Measurements from ENCODE around the gene DCTN2. TPM values are rescaled to one million over a fixed set of nuclear protein-coding genes. Genes with fewer than 3 reads are reported as not detected.
"Not testable (repeated sequence)": the region's sequence is repeated elsewhere in the genome, so short reads cannot be mapped to it uniquely, and the experiment has no call there.

Gene DCTN2
- total RNA-seq = 10 to 100 TPM; 80.5 to 96.7 TPM
- long read RNA-seq, transcript DCTN2-209 (14 exons, 2,061 nt) = major isoform, 184 of 254 reads
- long read RNA-seq, partial matches to known transcripts = 8 of 254 reads
- long read RNA-seq, other reads (novel, unspliced or antisense) = 60 of 254 reads

DNA sequence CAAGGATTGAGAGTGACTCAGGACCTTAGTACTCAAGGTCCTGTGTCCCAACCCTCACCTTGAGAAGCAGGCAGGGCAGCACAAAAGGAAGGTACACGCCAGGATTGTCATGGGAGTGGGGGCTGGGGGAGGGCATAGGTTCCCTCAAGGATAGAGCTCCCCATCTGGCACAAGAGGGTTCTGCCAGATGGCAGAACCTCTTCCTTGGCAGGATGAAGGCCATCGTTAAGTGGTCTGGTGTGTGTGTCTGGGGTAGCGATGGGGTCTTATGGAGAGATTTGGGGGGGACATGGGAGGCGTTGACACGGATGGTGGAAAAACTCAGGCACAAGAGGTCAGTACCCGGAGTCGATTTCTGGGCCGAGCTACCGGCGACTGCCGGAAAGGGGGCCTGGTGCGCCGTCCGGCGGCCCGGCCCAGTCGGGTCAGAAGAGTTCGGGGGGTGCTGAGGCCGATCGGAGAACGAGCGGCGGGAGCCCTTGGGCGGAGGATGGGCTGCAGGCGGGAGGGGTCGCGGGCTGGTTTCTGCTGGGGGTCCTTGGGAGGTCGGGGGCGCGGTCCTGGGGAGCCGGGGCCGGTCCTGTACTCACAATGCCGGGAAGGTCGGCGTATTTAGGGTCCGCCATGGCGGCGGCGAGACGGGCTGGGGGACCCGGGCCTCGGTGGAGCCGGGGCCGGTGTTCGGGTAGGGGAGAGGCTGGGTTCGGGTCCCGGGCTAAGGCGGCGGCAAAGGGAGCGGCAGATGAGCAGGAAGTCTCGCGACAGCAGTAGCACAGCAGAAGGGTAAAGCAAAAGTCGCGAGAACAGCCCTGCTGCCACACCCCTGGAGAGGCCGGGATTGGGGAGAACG lies at the start of gene DCTN2:
Gene DCTN2, minus strand, starts transcription at position 755 of the 850 bp plus-strand sequence. Its CDS starts 129 bp downstream, at position 626.
- ATAC-seq = peak; percentile 98 to 100
- intact Hi-C loops (cut with DNase I) = no loop called here

DNA sequence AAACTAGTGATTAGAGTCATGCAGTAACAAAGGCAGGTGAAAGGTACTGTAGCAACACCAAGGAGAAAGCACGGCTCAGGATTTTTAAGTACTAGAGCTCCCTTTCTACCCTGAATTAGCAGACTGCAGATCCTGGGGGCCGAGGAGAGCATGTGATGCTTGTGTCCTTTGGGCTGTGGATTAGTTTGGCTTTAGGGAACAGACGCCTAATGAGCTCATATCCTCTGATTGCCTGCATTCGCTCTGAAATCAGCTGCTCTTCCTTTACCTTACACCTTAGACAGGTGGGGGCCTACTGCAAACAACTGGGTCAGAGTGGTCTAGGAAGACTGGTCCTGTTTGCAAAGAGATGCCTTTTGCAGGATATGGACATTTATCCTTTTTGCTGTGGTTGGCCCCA lies 46.2 kb upstream of the DCTN2 start:
- intact Hi-C loops (cut with DNase I) = no loop called here
- DNase-seq = no peak
- ATAC-seq = no peak

More for the DNA sequence above, at the start of gene DCTN2:
- DNase-seq = peak; percentile 96

DNA sequence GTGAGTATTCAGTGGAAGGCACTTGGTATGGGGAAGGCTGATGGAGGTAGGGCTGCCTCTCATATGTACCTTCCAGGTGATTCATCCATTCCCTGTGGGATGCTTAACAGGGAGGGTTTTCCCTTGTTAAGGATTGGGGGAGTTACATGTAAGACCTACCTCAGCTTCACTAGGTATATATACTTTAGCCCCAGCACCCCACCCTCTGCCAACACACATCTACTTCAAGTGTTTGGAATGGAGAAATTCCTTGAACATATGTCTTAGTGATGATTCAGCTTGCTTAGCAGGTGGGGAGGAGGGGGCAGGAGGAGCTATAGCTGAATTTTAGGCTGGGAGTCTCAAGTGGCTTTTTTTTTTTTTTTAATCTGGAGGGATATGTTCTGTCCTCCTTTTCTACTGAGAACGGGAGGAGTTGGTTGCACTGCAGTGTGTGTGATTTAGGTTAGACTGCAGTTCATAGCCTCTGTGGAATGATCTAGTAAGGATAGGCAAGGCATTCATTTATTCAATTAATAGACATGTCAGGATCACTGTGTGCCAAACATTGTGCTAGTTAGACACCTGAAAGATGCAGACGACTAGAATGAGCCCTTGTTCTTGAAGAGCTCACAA lies 45.7 kb upstream of the DCTN2 start:
- ATAC-seq (no peak), DNase-seq (no peak)
- intact Hi-C loops (cut with DNase I) = no loop called here

DNA sequence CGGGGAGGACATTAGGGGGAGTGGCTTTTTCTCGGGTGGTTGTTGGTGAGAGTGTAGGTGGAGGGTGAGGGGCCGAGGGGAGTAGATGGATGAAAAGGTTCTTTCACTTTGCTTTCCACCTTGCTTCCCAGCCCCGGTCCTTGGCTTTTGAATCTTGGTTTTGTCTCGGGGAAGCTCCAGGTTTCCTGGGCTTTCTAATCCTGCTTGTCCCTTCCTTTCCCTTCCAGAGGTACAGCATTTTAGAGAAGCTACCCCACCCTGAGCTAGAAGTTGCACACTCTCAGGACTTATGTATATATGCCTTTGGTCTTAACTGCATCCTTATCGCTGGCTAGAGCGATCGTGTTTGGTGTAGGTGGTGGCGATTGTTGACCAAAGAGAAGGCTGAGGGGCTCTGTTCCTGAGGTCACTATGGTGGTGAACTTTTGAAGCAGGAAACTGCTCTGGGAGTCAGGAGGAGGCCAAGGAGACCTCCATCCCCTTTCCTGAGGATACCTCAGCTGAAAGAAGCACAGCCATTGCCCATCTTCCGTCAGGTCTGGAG lies 44.9 kb upstream of the DCTN2 start:
- no peak for ATAC-seq
- intact Hi-C loops (cut with DNase I) = no loop called here
- DNase-seq = no peak

DNA sequence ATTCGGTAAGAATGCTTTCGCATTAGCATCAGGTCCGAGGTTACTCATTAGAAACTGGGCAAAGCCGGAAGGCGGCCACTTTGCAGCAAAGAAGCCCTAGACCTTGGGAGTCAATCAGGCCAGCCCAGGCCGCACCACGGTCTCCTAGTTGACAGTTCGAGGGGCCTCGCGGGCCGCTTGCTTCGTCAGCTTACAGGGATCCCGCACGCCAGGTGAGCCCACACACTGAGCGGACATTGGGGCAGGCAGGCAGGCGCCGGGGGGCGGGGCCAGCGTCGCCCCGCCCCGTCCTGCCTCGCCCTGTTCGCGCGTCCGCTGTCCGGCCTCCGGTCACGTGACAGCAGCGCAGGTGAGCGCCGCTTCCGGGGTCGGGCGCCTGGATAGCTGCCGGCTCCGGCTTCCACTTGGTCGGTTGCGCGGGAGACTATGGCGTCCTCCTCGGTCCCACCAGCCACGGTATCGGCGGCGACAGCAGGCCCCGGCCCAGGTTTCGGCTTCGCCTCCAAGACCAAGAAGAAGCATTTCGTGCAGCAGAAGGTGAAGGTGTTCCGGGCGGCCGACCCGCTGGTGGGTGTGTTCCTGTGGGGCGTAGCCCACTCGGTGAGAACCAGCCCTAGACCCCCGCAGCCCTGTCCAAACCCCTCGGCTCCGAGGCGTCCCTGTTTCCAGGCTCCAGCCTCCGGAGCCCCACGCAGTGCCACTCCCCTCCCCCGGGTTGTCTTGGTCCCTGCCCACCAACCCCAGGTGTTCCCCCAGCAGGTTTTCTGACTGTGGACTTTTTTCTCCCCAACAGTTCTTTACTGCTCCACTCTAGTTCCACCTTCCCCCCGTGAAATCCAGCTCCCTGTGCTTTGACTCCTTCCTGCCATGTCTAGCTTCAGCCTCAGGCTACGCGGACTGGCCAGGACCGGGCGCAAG lies 44.1 kb upstream of the DCTN2 start, which contains the start of gene PIP4K2C:
Gene PIP4K2C, plus strand, starts transcription at position 329 of the 918 bp plus-strand sequence. Its CDS starts 98 bp downstream, at position 427.
- DNase-seq (peak; percentile 77), ATAC-seq (peak; percentile 98 to 99)
- intact Hi-C loops (cut with DNase I) = no loop called here

- ATAC-seq (no peak), DNase-seq (no peak)
- intact Hi-C loops (cut with DNase I) = no loop called here
These were observed 43.5 kb upstream of the DCTN2 start for GRCh38 chr12:57590479-57590863.

GRCh38 chr12:57588951-57589610 lies 42.1 kb upstream of the DCTN2 start:
- DNase-seq; intact Hi-C loops (cut with DNase I); ATAC-seq: not testable (repeated sequence)

DNA sequence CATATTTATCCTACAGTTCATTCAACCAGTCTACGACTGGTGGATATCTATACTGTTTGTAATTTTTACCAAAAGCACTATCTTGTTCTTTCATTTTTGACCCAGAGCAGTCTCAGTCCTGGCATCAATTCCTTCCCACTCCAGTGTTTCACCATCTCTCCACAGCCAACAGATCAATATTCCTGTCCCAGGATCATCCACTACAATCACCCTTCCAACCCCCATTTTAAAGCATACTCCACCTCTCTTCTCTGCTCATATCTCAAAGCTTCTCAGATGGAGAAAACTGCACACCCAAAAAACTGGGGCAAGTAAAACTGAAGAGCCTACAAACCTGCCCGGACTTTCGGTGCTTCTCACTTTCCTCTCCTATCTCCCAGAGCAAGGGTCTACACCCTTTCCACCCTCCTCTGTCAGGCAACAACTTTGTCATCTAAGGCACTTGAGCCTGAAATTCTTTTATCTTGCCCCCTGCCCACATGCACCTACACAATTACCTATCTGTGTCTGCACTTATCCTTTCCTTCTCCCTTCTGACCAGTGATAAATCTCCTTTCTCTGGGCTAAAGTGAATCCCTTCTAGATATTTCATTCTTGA lies 39.9 kb upstream of the DCTN2 start:
- ATAC-seq (no peak), DNase-seq (no peak)
- intact Hi-C loops (cut with DNase I) = no loop called here

GRCh38 chr12:57586128-57586527 lies 39.1 kb upstream of the DCTN2 start:
- ATAC-seq (no peak), DNase-seq (no peak)
- intact Hi-C loops (cut with DNase I) = no loop called here

DNA sequence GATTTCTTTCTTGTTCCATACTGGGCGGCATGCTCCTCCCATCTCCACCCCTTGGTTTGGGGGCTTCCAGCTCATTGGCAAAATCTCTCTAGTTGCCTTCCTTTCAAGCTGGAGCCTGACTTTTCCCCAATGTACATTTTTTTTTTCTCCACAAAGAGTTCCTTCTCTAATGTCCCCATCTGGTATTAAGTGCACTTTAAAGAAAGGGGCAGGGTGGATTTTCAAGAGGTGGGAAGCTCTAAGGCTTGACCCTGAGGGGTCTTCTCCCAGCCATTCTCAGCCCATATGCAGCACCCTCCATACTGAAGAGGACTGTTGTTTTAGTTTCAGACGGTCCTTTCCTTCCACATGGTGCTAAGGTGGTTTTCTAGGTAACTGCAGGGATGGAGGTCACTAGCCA lies 38.2 kb upstream of the DCTN2 start:
- intact Hi-C loops (cut with DNase I) = no loop called here
- ATAC-seq = no peak
- no peak for DNase-seq

DNA sequence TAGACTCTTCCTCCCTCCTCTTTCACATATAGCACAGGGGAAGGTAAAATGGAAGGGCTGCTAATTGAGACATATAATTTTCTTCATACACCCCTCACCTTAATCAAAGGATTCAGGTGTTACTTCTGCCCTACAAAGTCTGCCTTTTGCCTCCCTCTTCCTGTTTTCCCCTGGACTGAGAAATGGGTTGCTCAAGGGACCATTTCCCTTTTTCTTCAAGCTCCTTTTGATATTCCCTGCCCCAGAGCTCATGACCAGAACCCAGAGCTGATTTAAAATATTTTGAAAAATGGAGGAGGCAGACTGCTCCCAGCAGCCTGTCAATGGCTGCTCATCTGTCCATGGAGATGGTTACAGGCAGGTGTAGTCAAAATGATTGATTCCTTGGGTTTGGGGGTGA lies 37.7 kb upstream of the DCTN2 start:
- ATAC-seq (no peak), DNase-seq (no peak)
- intact Hi-C loops (cut with DNase I) = no loop called here

GRCh38 chr12:57584050-57584449 lies 37.1 kb upstream of the DCTN2 start:
- ATAC-seq (no peak), DNase-seq (no peak)
- intact Hi-C loops (cut with DNase I) = no loop called here

GRCh38 chr12:57583008-57583831 lies 36.2 kb upstream of the DCTN2 start:
- ATAC-seq = peak; percentile 95 to 96
- peak; percentile 48 for DNase-seq
- intact Hi-C loops (cut with DNase I) = loop anchor here (2.0 kb wide), 2 partner anchors 38 to 40 kb away; no protein-coding TSS in a partner anchor

GRCh38 chr12:57582440-57582839 lies 35.4 kb upstream of the DCTN2 start:
- ATAC-seq = no peak
- intact Hi-C loops (cut with DNase I) = loop anchor here (2.0 kb wide), 2 partner anchors 38 to 40 kb away; no protein-coding TSS in a partner anchor

GRCh38 chr12:57581802-57582201 lies 34.8 kb upstream of the DCTN2 start:
- intact Hi-C loops (cut with DNase I) = loop anchor here (2.0 kb wide), 2 partner anchors 39 to 41 kb away; no protein-coding TSS in a partner anchor
- DNase-seq = no peak
- ATAC-seq = no peak

More at GRCh38 chr12:57582440-57582839, 35.4 kb upstream of the DCTN2 start:
- DNase-seq = no peak

- no peak for DNase-seq
- no peak for ATAC-seq
- intact Hi-C loops (cut with DNase I) = no loop called here
These were observed 33.4 kb upstream of the DCTN2 start for GRCh38 chr12:57580466-57580795.

Data from left cardiac atrium (tissue), 4 donors.